ENCODE results near the gene KHNYN. TPM values are rescaled to one million over a fixed set of nuclear protein-coding genes. Genes with fewer than 3 reads are reported as not detected.

Gene KHNYN
- total RNA-seq, 1 experiment from 2014 or later, result 53.4 TPM

GRCh38 chr14:24407608-24408325, 22.0 kb upstream of the KHNYN start:
- POLR2A ChIA-PET (ENCODE audit: unreplicated experiment), result no interaction called here
- H3K79me2 ChIP-seq (ENCODE audit: low read depth), result no peaks in the 10 kb centered on the region

GRCh38 chr14:24408764-24409163, 21.0 kb upstream of the KHNYN start:
- intact Hi-C loops (cut with micrococcal nuclease; ENCODE audit: unreplicated experiment), result no loop called here
- DNase-seq, result no peak
- ChIA-PET POLR2A (ENCODE audit: unreplicated experiment) (interaction anchor here (0.6 kb wide), 1 partner anchor 23 kb away, joined by 6 read pairs; no protein-coding TSS in a partner anchor), CTCF (no interaction called here)
- Histone ChIP-seq H3K4me3 (no peak overlapping the region), H3K79me2 (ENCODE audit: low read depth) (no peaks in the 10 kb centered on the region), H4K20me1 (ENCODE audit: insufficient read depth) (no peaks in the 10 kb centered on the region), H3K9me3 (ENCODE audit: insufficient read depth, low read depth) (no peaks in the 10 kb centered on the region), H3K27ac (no peak overlapping the region), H3K4me2 (no peak overlapping the region), H3K4me1 (replicated peaks; ENCODE audit: insufficient read depth) (no peaks in the 10 kb centered on the region), H3K27me3 (ENCODE audit: insufficient read depth, low read depth) (no peaks in the 10 kb centered on the region), H3K9me2 (ENCODE audit: insufficient read depth) (no peaks in the 10 kb centered on the region), H3K36me3 (ENCODE audit: low read depth) (no peaks in the 10 kb centered on the region), H2AFZ (no peak overlapping the region), H3F3A (ENCODE audit: insufficient read depth, low read depth) (no peaks in the 10 kb centered on the region)
- BruUV-seq (replicated peaks), result no TSS peak
- TF ChIP-seq EZH2 (IDR thresholded peaks at IDR 0.05; ENCODE audit: low read depth) (no peak), CTCF (conservative IDR thresholded peaks at IDR 0.05) (no peak)

More at GRCh38 chr14:24407608-24408325, 22.0 kb upstream of the KHNYN start:
- Histone ChIP-seq H3K27me3 (ENCODE audit: insufficient read depth, low read depth) (no peaks in the 10 kb centered on the region), H3K4me2 (no peak overlapping the region), H4K20me1 (ENCODE audit: insufficient read depth) (no peaks in the 10 kb centered on the region), H3F3A (ENCODE audit: insufficient read depth, low read depth) (no peaks in the 10 kb centered on the region), H3K4me1 (replicated peaks; ENCODE audit: insufficient read depth) (no peaks in the 10 kb centered on the region), H3K9me3 (ENCODE audit: insufficient read depth, low read depth) (no peaks in the 10 kb centered on the region), H2AFZ (no peak overlapping the region), H3K27ac (no peak overlapping the region), H3K9me2 (ENCODE audit: insufficient read depth) (no peaks in the 10 kb centered on the region), H3K36me3 (ENCODE audit: low read depth) (no peaks in the 10 kb centered on the region), H3K4me3 (no peak overlapping the region)
- TF ChIP-seq CTCF (conservative IDR thresholded peaks at IDR 0.05), result no peak
- TF ChIP-seq EZH2 (IDR thresholded peaks at IDR 0.05; ENCODE audit: low read depth), result no peak
- intact Hi-C loops (cut with micrococcal nuclease; ENCODE audit: unreplicated experiment), result no loop called here
- CTCF ChIA-PET, result no interaction called here
- BruUV-seq (replicated peaks), result no TSS peak
- no peak for DNase-seq

- no peak for DNase-seq
- Histone ChIP-seq H3K9me3 (ENCODE audit: insufficient read depth, low read depth) (no peaks in the 10 kb centered on the region), H3K36me3 (ENCODE audit: low read depth) (no peaks in the 10 kb centered on the region), H3K4me2 (no peak overlapping the region), H3K79me2 (ENCODE audit: low read depth) (no peaks in the 10 kb centered on the region), H3K9me2 (ENCODE audit: insufficient read depth) (no peaks in the 10 kb centered on the region), H3K27me3 (ENCODE audit: insufficient read depth, low read depth) (no peaks in the 10 kb centered on the region), H4K20me1 (ENCODE audit: insufficient read depth) (no peaks in the 10 kb centered on the region), H3K4me3 (no peak overlapping the region), H3K27ac (no peak overlapping the region), H2AFZ (no peak overlapping the region), H3F3A (ENCODE audit: insufficient read depth, low read depth) (no peaks in the 10 kb centered on the region), H3K4me1 (replicated peaks; ENCODE audit: insufficient read depth) (no peaks in the 10 kb centered on the region)
- CTCF ChIA-PET, result no interaction called here
- TF ChIP-seq CTCF (conservative IDR thresholded peaks at IDR 0.05) (no peak), EZH2 (IDR thresholded peaks at IDR 0.05; ENCODE audit: low read depth) (no peak)
- intact Hi-C loops (cut with micrococcal nuclease; ENCODE audit: unreplicated experiment), result no loop called here
- POLR2A ChIA-PET (ENCODE audit: unreplicated experiment), result interaction anchor here (0.6 kb wide), 1 partner anchor 23 kb away, joined by 6 read pairs; no protein-coding TSS in a partner anchor
- no TSS peak for BruUV-seq (replicated peaks)
Measured at GRCh38 chr14:24409192-24409591, 20.6 kb upstream of the KHNYN start.
